ENCODE data around the gene DYNLT1.

DNA sequence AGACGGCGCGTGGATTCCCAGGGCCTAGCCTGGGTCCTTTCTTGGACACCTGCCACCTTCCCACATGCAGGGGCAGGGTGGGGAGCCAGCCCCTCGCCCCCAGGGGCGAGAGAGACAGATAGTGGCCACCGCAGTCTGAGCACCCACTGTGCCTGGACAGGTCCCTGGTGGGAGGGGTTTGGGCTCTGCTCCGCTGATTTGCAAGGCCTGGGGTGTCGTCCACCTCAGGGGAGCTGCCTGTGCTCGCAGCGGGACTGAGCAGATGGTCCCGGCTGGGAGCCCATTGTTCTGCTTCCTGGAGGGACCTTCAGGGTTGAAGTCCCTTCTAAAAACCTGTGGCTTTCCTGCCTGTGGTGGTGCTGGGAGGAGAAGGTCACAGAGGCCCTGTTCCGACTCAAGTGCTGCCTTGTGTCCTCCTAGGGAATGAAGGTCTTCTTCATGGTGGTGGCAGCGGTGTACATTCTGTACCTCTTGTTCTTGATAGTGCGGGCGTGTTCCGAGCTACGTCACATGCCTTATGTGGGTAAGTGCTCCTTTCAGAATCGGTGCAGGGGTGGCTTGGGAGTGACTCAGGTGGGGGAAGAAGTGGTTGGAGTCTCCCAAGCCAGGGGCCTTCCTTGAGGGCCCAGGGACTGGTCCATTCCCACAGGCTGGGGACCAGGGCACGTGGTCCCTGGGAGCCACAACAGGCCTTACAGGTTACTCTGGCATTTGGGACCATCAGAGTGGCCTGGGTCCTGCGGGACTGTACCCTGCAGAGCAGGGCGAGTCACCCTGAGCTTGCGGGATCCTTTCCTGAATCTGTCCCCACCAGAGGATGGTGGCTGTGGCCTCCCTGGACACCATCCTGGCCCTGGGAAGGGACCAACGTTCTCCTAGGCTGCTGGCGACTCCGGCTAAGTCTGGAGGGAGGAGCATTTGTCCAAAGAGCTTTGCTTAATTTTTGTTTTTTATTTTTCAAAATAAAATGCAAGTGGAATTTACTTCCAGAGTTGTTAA, 19.6 kb downstream of the DYNLT1 start:
- no peak for TF ChIP-seq POLR2A (IDR thresholded peaks at IDR 0.05)
- TF ChIP-seq, protein P1, sequence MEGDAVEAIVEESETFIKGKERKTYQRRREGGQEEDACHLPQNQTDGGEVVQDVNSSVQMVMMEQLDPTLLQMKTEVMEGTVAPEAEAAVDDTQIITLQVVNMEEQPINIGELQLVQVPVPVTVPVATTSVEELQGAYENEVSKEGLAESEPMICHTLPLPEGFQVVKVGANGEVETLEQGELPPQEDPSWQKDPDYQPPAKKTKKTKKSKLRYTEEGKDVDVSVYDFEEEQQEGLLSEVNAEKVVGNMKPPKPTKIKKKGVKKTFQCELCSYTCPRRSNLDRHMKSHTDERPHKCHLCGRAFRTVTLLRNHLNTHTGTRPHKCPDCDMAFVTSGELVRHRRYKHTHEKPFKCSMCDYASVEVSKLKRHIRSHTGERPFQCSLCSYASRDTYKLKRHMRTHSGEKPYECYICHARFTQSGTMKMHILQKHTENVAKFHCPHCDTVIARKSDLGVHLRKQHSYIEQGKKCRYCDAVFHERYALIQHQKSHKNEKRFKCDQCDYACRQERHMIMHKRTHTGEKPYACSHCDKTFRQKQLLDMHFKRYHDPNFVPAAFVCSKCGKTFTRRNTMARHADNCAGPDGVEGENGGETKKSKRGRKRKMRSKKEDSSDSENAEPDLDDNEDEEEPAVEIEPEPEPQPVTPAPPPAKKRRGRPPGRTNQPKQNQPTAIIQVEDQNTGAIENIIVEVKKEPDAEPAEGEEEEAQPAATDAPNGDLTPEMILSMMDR (IDR thresholded peaks at IDR 0.05), result no peak
